ENCODE results near the gene TNNI2.
"Not testable (repeated sequence)": the region's sequence is repeated elsewhere in the genome, so short reads cannot be mapped to it uniquely, and the experiment has no call there.

TNNI2 gene

GRCh38 chr11:1838426-1839144 lies at the start of gene TNNI2:
TNNI2 (plus strand) TSS chr11:1838981; CDS start chr11:1839697, 716 bp downstream.
- H3K4me1 ChIP-seq (ENCODE audit: control insufficient read depth, insufficient read depth, low read length) = peaks cover 24% of the 10 kb centered on the region
- H3K36me3 ChIP-seq (ENCODE audit: control insufficient read depth, insufficient read depth, low read length) = no peaks in the 10 kb centered on the region
- no peaks in the 10 kb centered on the region for H3K27me3 ChIP-seq (ENCODE audit: control insufficient read depth, insufficient read depth, low read length)
- no peak within 1 kb of the TSS for H3K4me3 ChIP-seq (ENCODE audit: low read length)
- no peak within 1 kb of the TSS for H3K9ac ChIP-seq (ENCODE audit: low read length)
- H3K9me3 ChIP-seq (ENCODE audit: control insufficient read depth, low read length) = no peaks in the 10 kb centered on the region

GRCh38 chr11:1791912-1792311 lies 46.9 kb upstream of the TNNI2 start:
- H3K9me3 ChIP-seq (ENCODE audit: control insufficient read depth, low read length) = no peaks in the 10 kb centered on the region
- no peak overlapping the region for H3K9ac ChIP-seq (ENCODE audit: low read length)
- H3K4me1 ChIP-seq (ENCODE audit: control insufficient read depth, insufficient read depth, low read length) = no peaks in the 10 kb centered on the region
- H3K27me3 ChIP-seq (ENCODE audit: control insufficient read depth, insufficient read depth, low read length) = no peaks in the 10 kb centered on the region
- no peaks in the 10 kb centered on the region for H3K36me3 ChIP-seq (ENCODE audit: control insufficient read depth, insufficient read depth, low read length)
- no peak overlapping the region for H3K4me3 ChIP-seq (ENCODE audit: low read length)

GRCh38 chr11:1792461-1792860 lies 46.3 kb upstream of the TNNI2 start:
- Histone ChIP-seq H3K4me3 (ENCODE audit: low read length) (no peak overlapping the region), H3K27me3 (ENCODE audit: control insufficient read depth, insufficient read depth, low read length) (no peaks in the 10 kb centered on the region), H3K36me3 (ENCODE audit: control insufficient read depth, insufficient read depth, low read length) (no peaks in the 10 kb centered on the region), H3K9ac (ENCODE audit: low read length) (no peak overlapping the region), H3K4me1 (ENCODE audit: control insufficient read depth, insufficient read depth, low read length) (no peaks in the 10 kb centered on the region), H3K9me3 (ENCODE audit: control insufficient read depth, low read length) (no peaks in the 10 kb centered on the region)

- H3K27me3 ChIP-seq (ENCODE audit: control insufficient read depth, insufficient read depth, low read length) = no peaks in the 10 kb centered on the region
These were observed 45.7 kb upstream of the TNNI2 start for GRCh38 chr11:1793081-1793480.

GRCh38 chr11:1796413-1797011 lies 42.3 kb upstream of the TNNI2 start:
- no peak overlapping the region for H3K4me3 ChIP-seq (ENCODE audit: low read length)
- H3K9me3 ChIP-seq (ENCODE audit: control insufficient read depth, low read length) = no peaks in the 10 kb centered on the region
- no peaks in the 10 kb centered on the region for H3K27me3 ChIP-seq (ENCODE audit: control insufficient read depth, insufficient read depth, low read length)
- H3K4me1 ChIP-seq (ENCODE audit: control insufficient read depth, insufficient read depth, low read length) = no peaks in the 10 kb centered on the region
- H3K36me3 ChIP-seq (ENCODE audit: control insufficient read depth, insufficient read depth, low read length) = no peaks in the 10 kb centered on the region
- H3K9ac ChIP-seq (ENCODE audit: low read length) = no peak overlapping the region

More at GRCh38 chr11:1793081-1793480, 45.7 kb upstream of the TNNI2 start:
- no peaks in the 10 kb centered on the region for H3K4me1 ChIP-seq (ENCODE audit: control insufficient read depth, insufficient read depth, low read length)
- no peak overlapping the region for H3K9ac ChIP-seq (ENCODE audit: low read length)
- no peak overlapping the region for H3K4me3 ChIP-seq (ENCODE audit: low read length)
- H3K9me3 ChIP-seq (ENCODE audit: control insufficient read depth, low read length) = no peaks in the 10 kb centered on the region
- H3K36me3 ChIP-seq (ENCODE audit: control insufficient read depth, insufficient read depth, low read length) = no peaks in the 10 kb centered on the region

- Histone ChIP-seq H3K27me3 (ENCODE audit: control insufficient read depth, insufficient read depth, low read length) (no peaks in the 10 kb centered on the region), H3K9ac (ENCODE audit: low read length) (no peak overlapping the region), H3K4me3 (ENCODE audit: low read length) (no peak overlapping the region), H3K4me1 (ENCODE audit: control insufficient read depth, insufficient read depth, low read length) (no peaks in the 10 kb centered on the region), H3K36me3 (ENCODE audit: control insufficient read depth, insufficient read depth, low read length) (no peaks in the 10 kb centered on the region), H3K9me3 (ENCODE audit: control insufficient read depth, low read length) (no peaks in the 10 kb centered on the region)
These were observed 41.2 kb upstream of the TNNI2 start for GRCh38 chr11:1797391-1798125.

GRCh38 chr11:1803246-1803645 lies 35.5 kb upstream of the TNNI2 start:
- Histone ChIP-seq H3K27me3 (ENCODE audit: control insufficient read depth, insufficient read depth, low read length) (no peaks in the 10 kb centered on the region), H3K4me3 (ENCODE audit: low read length) (no peak overlapping the region), H3K9ac (ENCODE audit: low read length) (no peak overlapping the region), H3K36me3 (ENCODE audit: control insufficient read depth, insufficient read depth, low read length) (no peaks in the 10 kb centered on the region), H3K9me3 (ENCODE audit: control insufficient read depth, low read length) (no peaks in the 10 kb centered on the region), H3K4me1 (ENCODE audit: control insufficient read depth, insufficient read depth, low read length) (peaks cover 6% of the 10 kb centered on the region)

- H3K27me3 ChIP-seq (ENCODE audit: control insufficient read depth, insufficient read depth, low read length); H3K36me3 ChIP-seq (ENCODE audit: control insufficient read depth, insufficient read depth, low read length); H3K9me3 ChIP-seq (ENCODE audit: control insufficient read depth, low read length); H3K4me3 ChIP-seq (ENCODE audit: low read length); H3K9ac ChIP-seq (ENCODE audit: low read length); H3K4me1 ChIP-seq (ENCODE audit: control insufficient read depth, insufficient read depth, low read length): not testable (repeated sequence)
These were observed 34.8 kb upstream of the TNNI2 start for GRCh38 chr11:1803835-1804519.

GRCh38 chr11:1805525-1805924 lies 33.3 kb upstream of the TNNI2 start:
- Histone ChIP-seq H3K27me3 (ENCODE audit: control insufficient read depth, insufficient read depth, low read length) (no peaks in the 10 kb centered on the region), H3K36me3 (ENCODE audit: control insufficient read depth, insufficient read depth, low read length) (no peaks in the 10 kb centered on the region), H3K9ac (ENCODE audit: low read length) (no peak overlapping the region), H3K4me3 (ENCODE audit: low read length) (no peak overlapping the region), H3K4me1 (ENCODE audit: control insufficient read depth, insufficient read depth, low read length) (peaks cover 6% of the 10 kb centered on the region), H3K9me3 (ENCODE audit: control insufficient read depth, low read length) (no peaks in the 10 kb centered on the region)

- H3K4me3 ChIP-seq (ENCODE audit: low read length) = no peak overlapping the region
- H3K9ac ChIP-seq (ENCODE audit: low read length) = no peak overlapping the region
- no peaks in the 10 kb centered on the region for H3K36me3 ChIP-seq (ENCODE audit: control insufficient read depth, insufficient read depth, low read length)
- no peaks in the 10 kb centered on the region for H3K27me3 ChIP-seq (ENCODE audit: control insufficient read depth, insufficient read depth, low read length)
- H3K9me3 ChIP-seq (ENCODE audit: control insufficient read depth, low read length) = no peaks in the 10 kb centered on the region
- peaks cover 6% of the 10 kb centered on the region for H3K4me1 ChIP-seq (ENCODE audit: control insufficient read depth, insufficient read depth, low read length)
These were observed 31.4 kb upstream of the TNNI2 start for GRCh38 chr11:1807264-1807995.

- Histone ChIP-seq H3K4me3 (ENCODE audit: low read length) (no peak overlapping the region), H3K9ac (ENCODE audit: low read length) (no peak overlapping the region), H3K36me3 (ENCODE audit: control insufficient read depth, insufficient read depth, low read length) (no peaks in the 10 kb centered on the region), H3K4me1 (ENCODE audit: control insufficient read depth, insufficient read depth, low read length) (peaks cover 6% of the 10 kb centered on the region), H3K27me3 (ENCODE audit: control insufficient read depth, insufficient read depth, low read length) (no peaks in the 10 kb centered on the region), H3K9me3 (ENCODE audit: control insufficient read depth, low read length) (no peaks in the 10 kb centered on the region)
These were observed 28.0 kb upstream of the TNNI2 start for GRCh38 chr11:1810761-1811160.
